Tibial nerve (tissue), 4 donors: ENCODE data around the gene PTPRM. TPM values are rescaled to one million over a fixed set of nuclear protein-coding genes. Genes with fewer than 3 reads are reported as not detected.

Experiments
- DNase-seq, 2 donors: peaks; one replicate each; pipeline ENCODE4 v3.0.0-alpha.2; 2019; ENCODE audit warnings: low spot score in 2 of 2
- H3K27ac ChIP-seq, 4 donors: fragments of 200-600 bp; sonication (generic) in 3 of 4; one replicate each; pipeline ENCODE4 v1.5.1; 2017 to 2019; ENCODE audit warnings: mild to moderate bottlenecking in 1 of 4
- H3K27me3 ChIP-seq, 2 donors: fragments of 200-600 bp; sonication (generic) in 1 of 2; one replicate each; pipeline versions ENCODE4 v1.5.1 to v1.6.0; 2017 to 2019
- H3K36me3 ChIP-seq, 3 donors: fragments of 200-600 bp; sonication (generic); one replicate each; pipeline ENCODE4 v1.5.1; 2018 to 2019
- H3K4me1 ChIP-seq, 4 donors: fragments of 200-600 bp; sonication (generic) in 3 of 4; one replicate each; pipeline ENCODE4 v1.5.1; 2017 to 2019
- H3K4me3 ChIP-seq, 4 donors: fragments of 200-600 bp; sonication (generic) in 3 of 4; one replicate each; pipeline ENCODE4 v1.5.1; 2017 to 2019; ENCODE audit warnings: mild to moderate bottlenecking in 1 of 4, moderate library complexity in 1 of 4
- H3K9me3 ChIP-seq, 4 donors: fragments of 200-600 bp; sonication (generic) in 3 of 4; one replicate each; pipeline ENCODE4 v1.5.1; 2017 to 2019
- CTCF ChIP-seq, 5 experiments: fragments of 200-600 bp in 3 of 5; fragments of 450-650 bp in 2 of 5; sonication (generic) in 3 of 5; IDR thresholded peaks; one replicate each; pipeline ENCODE4 v1.5.1; 2016 to 2019; ENCODE audit warnings: antibody characterized with exemption in 5 of 5, mild to moderate bottlenecking in 3 of 5, moderate library complexity in 2 of 5
- EP300 ChIP-seq, 2 donors: sonication (generic); formaldehyde crosslinking; IDR thresholded peaks; one replicate each; pipeline ENCODE4 v1.6.1; 2017; ENCODE audit warnings: antibody characterized with exemption in 2 of 2, mild to moderate bottlenecking in 1 of 2
- POLR2A ChIP-seq, 2 donors: fragments of 450-650 bp; IDR thresholded peaks; one replicate each; pipeline ENCODE4 v1.6.1; 2017; ENCODE audit warnings: antibody characterized with exemption in 2 of 2, mild to moderate bottlenecking in 2 of 2, moderate library complexity in 2 of 2
- WGBS, 2 donors: methylation state at CpG; one replicate each; pipeline ENCODE4 v1.1.5; 2018; 5-methylcytosine and 5-hydroxymethylcytosine counted together
- total RNA-seq, 4 donors: library from RNA; depleted of rRNA; stranded (reverse); fragments of >200 nt; gene quantifications; one replicate each; pipeline ENCODE4 v1.1.0, GENCODE V29; 2016

The PTPRM gene
- total RNA-seq, 4 donors from 2014 or later = 62.2 to 92.4 (median 80.7) TPM

- Histone ChIP-seq H3K9me3 (peaks cover 0 to 23% (median 6%) of the 10 kb centered on the region in 4 donors), H3K27me3 (no peaks in the 10 kb centered on the region), H3K4me3 (no peak overlapping the region), H3K4me1 (peaks cover 0 to 15% (median 0%) of the 10 kb centered on the region in 4 donors), H3K36me3 (peaks cover 0 to 7% (median 0%) of the 10 kb centered on the region in 3 donors), H3K27ac (no peak overlapping the region)
- no peak for TF ChIP-seq POLR2A (IDR thresholded peaks at IDR 0.05)
- no peak for TF ChIP-seq EP300 (IDR thresholded peaks at IDR 0.05)
- TF ChIP-seq CTCF (IDR thresholded peaks at IDR 0.05) = no peak
- WGBS, 2 donors = 99% methylated on average over 5 of the region's 5 CpGs
- DNase-seq = no peak
Observed at GRCh38 chr18:7814754-7815315, 247.7 kb downstream of the PTPRM start.

GRCh38 chr18:7815787-7816186, 248.7 kb downstream of the PTPRM start:
- DNase-seq = no peak
- H3K36me3 ChIP-seq = peaks cover 0 to 7% (median 0%) of the 10 kb centered on the region in 3 donors
- no peak for TF ChIP-seq CTCF (IDR thresholded peaks at IDR 0.05)
- TF ChIP-seq POLR2A (IDR thresholded peaks at IDR 0.05) = no peak
- TF ChIP-seq EP300 (IDR thresholded peaks at IDR 0.05) = no peak
- H3K9me3 ChIP-seq = peaks cover 0 to 23% (median 6%) of the 10 kb centered on the region in 4 donors
- WGBS, 2 donors = 91 to 93% methylated on average over 2 of the region's 2 CpGs
- H3K4me3 ChIP-seq = no peak overlapping the region
- H3K27me3 ChIP-seq = no peaks in the 10 kb centered on the region
- no peak overlapping the region for H3K27ac ChIP-seq
- peaks cover 0 to 15% (median 0%) of the 10 kb centered on the region in 4 donors for H3K4me1 ChIP-seq

- no peak for TF ChIP-seq CTCF (IDR thresholded peaks at IDR 0.05)
- H3K4me1 ChIP-seq = peaks cover 0 to 20% (median 0%) of the 10 kb centered on the region in 4 donors
- H3K4me3 ChIP-seq = no peak overlapping the region
- no peak overlapping the region for H3K27ac ChIP-seq
- WGBS, 2 donors = 43 to 50% methylated on average over 8 of the region's 8 CpGs
- peaks cover 0 to 23% (median 6%) of the 10 kb centered on the region in 4 donors for H3K9me3 ChIP-seq
- peaks cover 0 to 7% (median 0%) of the 10 kb centered on the region in 3 donors for H3K36me3 ChIP-seq
- no peaks in the 10 kb centered on the region for H3K27me3 ChIP-seq
- no peak for DNase-seq
Observed at GRCh38 chr18:7817575-7818230, 250.6 kb downstream of the PTPRM start.

GRCh38 chr18:7821784-7822183, 254.7 kb downstream of the PTPRM start:
- WGBS, 2 donors = 90% methylated on average over 1 of the region's 1 CpG
- no peaks in the 10 kb centered on the region for H3K27me3 ChIP-seq
- no peaks in the 10 kb centered on the region for H3K36me3 ChIP-seq
- TF ChIP-seq POLR2A (IDR thresholded peaks at IDR 0.05) (no peak), CTCF (IDR thresholded peaks at IDR 0.05) (no peak), EP300 (IDR thresholded peaks at IDR 0.05) (no peak)
- no peak for DNase-seq
- no peak overlapping the region for H3K4me3 ChIP-seq
- H3K9me3 ChIP-seq = no peaks in the 10 kb centered on the region
- H3K4me1 ChIP-seq = peaks cover 0 to 43% (median 0%) of the 10 kb centered on the region in 4 donors
- no peak overlapping the region for H3K27ac ChIP-seq
